Liver (tissue), 9 donors: ENCODE results near the gene FNTB. TPM values are rescaled to one million over a fixed set of nuclear protein-coding genes. Genes with fewer than 3 reads are reported as not detected.

Experiments
- DNase-seq: peaks from one replicate; pipeline ENCODE4 v3.0.0-alpha.2; 2017; ENCODE audit warnings: low spot score
- H3K27ac ChIP-seq, 2 donors: one replicate each; pipeline ENCODE4 v1.7.0; 2013; ENCODE audit warnings: inconsistent platforms in 2 of 2, low read length in 2 of 2, control low read depth in 1 of 2, low read depth in 1 of 2, mild to moderate bottlenecking in 1 of 2
- H3K27me3 ChIP-seq, 4 donors: one replicate each; pipeline versions ENCODE4 v1.6.1 to v1.7.0; 2013; ENCODE audit warnings: low read length in 3 of 4, inconsistent platforms in 1 of 4, mild to moderate bottlenecking in 1 of 4, moderate library complexity in 1 of 4; ENCODE audit not compliant: control insufficient read depth in 4 of 4, insufficient read depth in 4 of 4
- H3K36me3 ChIP-seq, 4 donors: one replicate each; pipeline versions ENCODE4 v1.6.1 to v1.7.0; 2013; ENCODE audit warnings: low read length in 3 of 4, mild to moderate bottlenecking in 3 of 4, low read depth in 1 of 4, moderate library complexity in 1 of 4; ENCODE audit not compliant: control insufficient read depth in 4 of 4, insufficient read depth in 3 of 4
- H3K4me1 ChIP-seq, 4 donors: one replicate each; pipeline versions ENCODE4 v1.6.1 to v1.7.0; 2013; ENCODE audit warnings: low read length in 3 of 4, mild to moderate bottlenecking in 3 of 4, moderate library complexity in 1 of 4; ENCODE audit not compliant: control insufficient read depth in 4 of 4, insufficient read depth in 4 of 4
- H3K4me3 ChIP-seq, 3 donors: one replicate each; pipeline versions ENCODE4 v1.6.1 to v1.7.0; 2013; ENCODE audit warnings: low read length in 3 of 3, control low read depth in 1 of 3, low read depth in 1 of 3, mild to moderate bottlenecking in 1 of 3
- H3K9ac ChIP-seq, 2 donors: one replicate each; pipeline ENCODE4 v1.7.0; 2013; ENCODE audit warnings: low read length in 2 of 2, mild to moderate bottlenecking in 2 of 2, moderate library complexity in 2 of 2, control low read depth in 1 of 2, low read depth in 1 of 2
- H3K9me3 ChIP-seq, 4 donors: one replicate each; pipeline versions ENCODE4 v1.6.1 to v1.7.0; 2013; ENCODE audit warnings: low read length in 3 of 4; ENCODE audit not compliant: control insufficient read depth in 4 of 4
- ATF3 ChIP-seq: IDR thresholded peaks from 2 replicates; pipeline ENCODE4 v1.6.1; 2016; ENCODE audit warnings: antibody characterized with exemption
- CTCF ChIP-seq: fragments of 150-350 bp; IDR thresholded peaks from 2 replicates; pipeline ENCODE4 v1.5.1; 2017; ENCODE audit warnings: improper control_type of control experiment, low read depth, low read length; ENCODE audit not compliant: missing input control
- EGR1 ChIP-seq, 2 donors: IDR thresholded peaks; 2 replicates each; pipeline ENCODE4 v1.6.1; 2016 to 2018; ENCODE audit warnings: antibody characterized with exemption in 2 of 2, low read depth in 2 of 2
- FOXA1 ChIP-seq: IDR thresholded peaks from 2 replicates; pipeline ENCODE4 v1.6.1; 2016; ENCODE audit warnings: antibody characterized with exemption
- FOXA2 ChIP-seq: IDR thresholded peaks from 2 replicates; pipeline ENCODE4 v1.6.1; 2016; ENCODE audit warnings: antibody characterized with exemption
- GABPA ChIP-seq, 2 donors: IDR thresholded peaks in 1 of 2; conservative IDR thresholded peaks in 1 of 2; 2 replicates each; pipeline ENCODE4 v1.6.1; 2016; ENCODE audit warnings: antibody characterized with exemption in 2 of 2, mild to moderate bottlenecking in 1 of 2, moderate library complexity in 1 of 2
- HNF4A ChIP-seq, 2 donors: conservative IDR thresholded peaks; 2 replicates each; pipeline ENCODE4 v1.6.1; 2016; ENCODE audit warnings: antibody characterized with exemption in 2 of 2, mild to moderate bottlenecking in 2 of 2
- HNF4G ChIP-seq: IDR thresholded peaks from 2 replicates; pipeline ENCODE4 v1.6.1; 2016; ENCODE audit warnings: antibody characterized with exemption
- JUND ChIP-seq, 2 donors: IDR thresholded peaks; 2 replicates each; pipeline ENCODE4 v1.6.1; 2016; ENCODE audit warnings: antibody characterized with exemption in 2 of 2
- MAX ChIP-seq: IDR thresholded peaks from 2 replicates; pipeline ENCODE4 v1.6.1; 2016; ENCODE audit warnings: antibody characterized with exemption
- NR2F2 ChIP-seq: IDR thresholded peaks from 2 replicates; pipeline ENCODE4 v1.6.1; 2016; ENCODE audit warnings: antibody characterized with exemption
- RAD21 ChIP-seq, 2 donors: IDR thresholded peaks; 2 replicates each; pipeline ENCODE4 v1.6.1; 2016; ENCODE audit warnings: antibody characterized with exemption in 2 of 2, mild to moderate bottlenecking in 2 of 2
- REST ChIP-seq: IDR thresholded peaks from 2 replicates; pipeline ENCODE4 v1.6.1; 2016; ENCODE audit warnings: antibody characterized with exemption, mild to moderate bottlenecking
- RXRA ChIP-seq, 2 donors: IDR thresholded peaks; 2 replicates each; pipeline ENCODE4 v1.6.1; 2017 to 2018; ENCODE audit warnings: antibody characterized with exemption in 2 of 2, mild to moderate bottlenecking in 1 of 2
- SP1 ChIP-seq: IDR thresholded peaks from 2 replicates; pipeline ENCODE4 v1.6.1; 2018; ENCODE audit warnings: antibody characterized with exemption, mild to moderate bottlenecking
- TAF1 ChIP-seq: conservative IDR thresholded peaks from 2 replicates; pipeline ENCODE4 v1.6.1; 2016; ENCODE audit warnings: antibody characterized with exemption, mild to moderate bottlenecking
- YY1 ChIP-seq: IDR thresholded peaks from 2 replicates; pipeline ENCODE4 v1.6.1; 2016; ENCODE audit warnings: antibody characterized with exemption, mild to moderate bottlenecking
- ZBTB33 ChIP-seq: IDR thresholded peaks from 2 replicates; pipeline ENCODE4 v1.6.1; 2016; ENCODE audit warnings: antibody characterized with exemption
- WGBS: extraction: QIAGEN DNeasy Blood & Tissue Kit; methylation state at CpG from one replicate; pipeline ENCODE4 v1.1.7; 2013; 5-methylcytosine and 5-hydroxymethylcytosine counted together
- polyA plus RNA-seq, 2 donors: library from polyadenylated mRNA; stranded (reverse) in 1 of 2; unstranded in 1 of 2; fragments of 200-250 nt in 1 of 2; fragments of >200 nt in 1 of 2; fragmentation: Nextera tagmentation in 1 of 2; extraction: Ambion mirVana in 1 of 2; gene quantifications; one replicate each; pipeline versions ENCODE4 v1.2.1 to v1.2.3, GENCODE V29; 2013 to 2015
- total RNA-seq, 2 donors: library from RNA; depleted of rRNA; stranded (reverse); fragments of >200 nt; gene quantifications; one replicate each; pipeline ENCODE4 v1.2.3, GENCODE V29; 2014
- donor health status: healthy.
- donor health status: healthy.
- donor health status: healthy.
- donor health status: healthy.
- donor health status: healthy.

FNTB gene
- total and polyA plus RNA-seq, 4 donors: 6.3 to 17.2 (median 9.0) TPM

GRCh38 chr14:64993266-64993930 lies 6.7 kb downstream of the FNTB start:
- TF ChIP-seq MAX (no peak), RAD21 (IDR thresholded peaks at IDR 0.05) (no peak), YY1 (no peak), FOXA1 (no peak), SP1 (no peak), RXRA (IDR thresholded peaks at IDR 0.05) (no peak)
- Histone ChIP-seq H3K4me3 (no peak overlapping the region), H3K27me3 (no peaks in the 10 kb centered on the region), H3K4me1 (peaks cover 2 to 13% (median 9%) of the 10 kb centered on the region in 4 donors), H3K9me3 (no peaks in the 10 kb centered on the region), H3K36me3 (no peaks in the 10 kb centered on the region), H3K9ac (no peak overlapping the region), H3K27ac (peak overlapping the region in 1 of 2 donors; percentile 17)
- no peak for DNase-seq
- 97% methylated on average over 3 of the region's 3 CpGs for WGBS

GRCh38 chr14:64994540-64994939 lies 7.8 kb downstream of the FNTB start:
- H3K27ac ChIP-seq: no peak overlapping the region
- no peak overlapping the region for H3K9ac ChIP-seq
- no peaks in the 10 kb centered on the region for H3K27me3 ChIP-seq
- 98% methylated on average over 2 of the region's 2 CpGs for WGBS
- H3K9me3 ChIP-seq: no peaks in the 10 kb centered on the region
- no peaks in the 10 kb centered on the region for H3K36me3 ChIP-seq
- peaks cover 2 to 13% (median 9%) of the 10 kb centered on the region in 4 donors for H3K4me1 ChIP-seq
- no peak for DNase-seq
- H3K4me3 ChIP-seq: no peak overlapping the region
- TF ChIP-seq RAD21 (IDR thresholded peaks at IDR 0.05) (no peak), CTCF (no peak), EGR1 (IDR thresholded peaks at IDR 0.05; ENCODE audit: low read depth in 2 of 2) (no peak), RXRA (IDR thresholded peaks at IDR 0.05) (no peak), NR2F2 (no peak), ZBTB33 (no peak), REST (no peak), HNF4G (no peak), HNF4A (conservative IDR thresholded peaks at IDR 0.05) (no peak), YY1 (no peak), SP1 (no peak), TAF1 (no peak), GABPA (IDR thresholded peaks at IDR 0.05 in 1 of 2, conservative IDR thresholded peaks at IDR 0.05 in 1 of 2) (no peak), FOXA1 (no peak), ATF3 (no peak), FOXA2 (no peak), JUND (IDR thresholded peaks at IDR 0.05) (no peak), MAX (no peak)
